Measurements from ENCODE around the gene L3MBTL4.

L3MBTL4 gene

GRCh38 chr18:5969355-5969988 lies 445.2 kb downstream of the L3MBTL4 start:
- peaks cover 28% of the 10 kb centered on the region for H3K4me1 Mint-ChIP-seq (ENCODE audit: low read depth)
- no peaks in the 10 kb centered on the region for H3K27me3 Mint-ChIP-seq
- no peak for DNase-seq
- H3K9me3 Mint-ChIP-seq, result no peaks in the 10 kb centered on the region
- H3K36me3 Mint-ChIP-seq (ENCODE audit: low read depth), result no peaks in the 10 kb centered on the region
- no peak overlapping the region for H3K27ac Mint-ChIP-seq
- H3K4me3 Mint-ChIP-seq, result no peak overlapping the region

- H3K27ac Mint-ChIP-seq, result no peak overlapping the region
- H3K36me3 Mint-ChIP-seq (ENCODE audit: low read depth), result no peaks in the 10 kb centered on the region
- peaks cover 33% of the 10 kb centered on the region for H3K4me1 Mint-ChIP-seq (ENCODE audit: low read depth)
- H3K27me3 Mint-ChIP-seq, result no peaks in the 10 kb centered on the region
- no peak overlapping the region for H3K4me3 Mint-ChIP-seq
- no peaks in the 10 kb centered on the region for H3K9me3 Mint-ChIP-seq
- no peak for DNase-seq
Observed at GRCh38 chr18:5967666-5968065, 447.0 kb downstream of the L3MBTL4 start.

DNA sequence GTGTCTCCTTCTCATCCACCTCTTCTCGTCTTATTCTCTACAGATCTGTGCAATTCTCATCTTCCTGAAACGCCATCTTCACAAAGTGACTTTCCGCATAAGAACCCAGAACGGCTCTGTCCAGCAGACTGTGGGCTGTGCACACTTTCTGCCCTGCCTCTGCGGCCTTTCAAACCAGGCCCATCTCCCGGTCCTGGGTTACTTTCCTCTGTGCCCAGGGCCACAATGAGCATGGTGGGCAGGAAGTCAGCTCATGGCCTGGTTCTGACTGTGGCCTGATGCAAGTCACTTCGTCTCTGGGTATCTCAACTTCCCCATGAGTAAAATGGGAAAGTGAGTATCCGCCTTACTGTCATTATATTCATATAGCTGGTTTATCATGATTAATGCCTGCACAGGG lies 447.7 kb downstream of the L3MBTL4 start:
- no peak for DNase-seq
- Mint-ChIP-seq H3K4me3 (no peak overlapping the region), H3K9me3 (no peaks in the 10 kb centered on the region), H3K4me1 (ENCODE audit: low read depth) (peaks cover 33% of the 10 kb centered on the region), H3K27me3 (no peaks in the 10 kb centered on the region), H3K36me3 (ENCODE audit: low read depth) (no peaks in the 10 kb centered on the region), H3K27ac (no peak overlapping the region)

GRCh38 chr18:5966514-5966913 lies 448.2 kb downstream of the L3MBTL4 start:
- no peak overlapping the region for H3K27ac Mint-ChIP-seq
- no peaks in the 10 kb centered on the region for H3K36me3 Mint-ChIP-seq (ENCODE audit: low read depth)
- peaks cover 33% of the 10 kb centered on the region for H3K4me1 Mint-ChIP-seq (ENCODE audit: low read depth)
- H3K27me3 Mint-ChIP-seq, result no peaks in the 10 kb centered on the region
- no peak overlapping the region for H3K4me3 Mint-ChIP-seq
- H3K9me3 Mint-ChIP-seq, result no peaks in the 10 kb centered on the region
- no peak for DNase-seq

DNA sequence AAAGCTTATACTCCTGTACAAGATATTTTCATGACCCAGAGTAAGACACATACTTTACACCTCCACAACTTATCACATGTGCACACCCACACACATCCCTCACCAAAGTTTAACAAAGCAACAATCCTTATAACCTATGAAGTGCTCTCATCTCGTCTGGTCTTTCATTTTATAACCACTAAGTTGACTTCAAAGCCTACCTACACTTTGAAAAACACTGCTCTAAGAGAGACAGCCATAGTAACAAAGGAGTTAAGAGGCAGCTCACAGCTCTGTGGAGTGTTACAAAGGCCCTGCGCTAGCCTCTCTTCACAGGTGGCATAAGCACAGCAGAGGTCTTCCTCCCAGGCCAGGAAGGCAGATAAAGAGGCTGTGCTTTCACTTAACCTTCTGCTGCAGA lies 449.7 kb downstream of the L3MBTL4 start:
- no peaks in the 10 kb centered on the region for H3K9me3 Mint-ChIP-seq
- H3K27ac Mint-ChIP-seq, result no peak overlapping the region
- H3K36me3 Mint-ChIP-seq (ENCODE audit: low read depth), result no peaks in the 10 kb centered on the region
- no peak overlapping the region for H3K4me3 Mint-ChIP-seq
- DNase-seq, result no peak
- H3K27me3 Mint-ChIP-seq, result no peaks in the 10 kb centered on the region
- H3K4me1 Mint-ChIP-seq (ENCODE audit: low read depth), result peaks cover 26% of the 10 kb centered on the region

DNA sequence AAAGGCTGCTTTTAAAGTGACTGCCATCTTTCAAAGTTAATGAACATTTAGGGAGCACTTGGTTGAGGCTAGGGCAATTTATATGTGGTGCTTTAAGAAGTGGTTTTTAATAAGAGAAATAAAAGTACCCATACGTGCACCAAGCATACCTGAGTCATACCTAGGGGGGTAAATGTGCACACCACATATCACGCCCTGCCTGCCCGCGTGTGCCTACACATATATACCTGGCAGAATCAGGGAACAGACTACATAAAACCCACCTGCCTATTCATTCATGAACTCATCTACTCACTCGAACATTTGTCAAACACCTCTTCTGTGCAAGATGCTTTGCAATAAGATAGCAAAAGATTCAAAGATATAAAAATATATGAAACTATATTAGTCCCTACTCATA lies 450.1 kb downstream of the L3MBTL4 start:
- DNase-seq, result no peak
- no peak overlapping the region for H3K27ac Mint-ChIP-seq
- H3K36me3 Mint-ChIP-seq (ENCODE audit: low read depth), result no peaks in the 10 kb centered on the region
- no peak overlapping the region for H3K4me3 Mint-ChIP-seq
- peaks cover 24% of the 10 kb centered on the region for H3K4me1 Mint-ChIP-seq (ENCODE audit: low read depth)
- H3K9me3 Mint-ChIP-seq, result no peaks in the 10 kb centered on the region
- no peaks in the 10 kb centered on the region for H3K27me3 Mint-ChIP-seq

- Mint-ChIP-seq H3K4me1 (ENCODE audit: low read depth) (peaks cover 24% of the 10 kb centered on the region), H3K27ac (no peak overlapping the region), H3K4me3 (no peak overlapping the region), H3K27me3 (no peaks in the 10 kb centered on the region), H3K9me3 (no peaks in the 10 kb centered on the region), H3K36me3 (ENCODE audit: low read depth) (no peaks in the 10 kb centered on the region)
- DNase-seq, result no peak
Observed at GRCh38 chr18:5964108-5964507, 450.6 kb downstream of the L3MBTL4 start.

DNA sequence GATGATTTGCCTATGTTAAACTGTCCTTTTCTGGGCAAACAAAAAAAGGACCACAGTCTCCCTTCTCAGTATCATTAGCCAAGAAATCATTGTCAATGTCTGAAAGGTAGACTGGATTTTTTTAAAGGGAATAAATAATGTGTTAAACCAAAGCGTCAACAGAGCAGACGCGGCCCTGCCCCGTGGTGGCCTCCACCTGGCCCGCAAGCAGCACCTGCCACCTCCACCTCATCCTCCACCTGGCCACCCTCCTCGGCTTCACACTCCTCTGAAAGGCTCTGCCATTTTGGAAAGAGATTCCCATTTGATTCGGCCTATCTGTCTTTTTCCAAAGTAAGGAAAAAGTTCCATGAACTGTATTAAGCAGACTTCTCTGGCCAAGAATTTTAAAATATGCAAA lies 451.4 kb downstream of the L3MBTL4 start:
- H3K27ac Mint-ChIP-seq, result no peak overlapping the region
- H3K36me3 Mint-ChIP-seq (ENCODE audit: low read depth), result no peaks in the 10 kb centered on the region
- H3K4me1 Mint-ChIP-seq (ENCODE audit: low read depth), result peaks cover 24% of the 10 kb centered on the region
- no peaks in the 10 kb centered on the region for H3K27me3 Mint-ChIP-seq
- no peaks in the 10 kb centered on the region for H3K9me3 Mint-ChIP-seq
- H3K4me3 Mint-ChIP-seq, result no peak overlapping the region
- DNase-seq, result no peak

- H3K27me3 Mint-ChIP-seq, result no peaks in the 10 kb centered on the region
- no peak for DNase-seq
- peaks cover 24% of the 10 kb centered on the region for H3K4me1 Mint-ChIP-seq (ENCODE audit: low read depth)
- H3K36me3 Mint-ChIP-seq (ENCODE audit: low read depth), result no peaks in the 10 kb centered on the region
- H3K4me3 Mint-ChIP-seq, result no peak overlapping the region
- no peak overlapping the region for H3K27ac Mint-ChIP-seq
- no peaks in the 10 kb centered on the region for H3K9me3 Mint-ChIP-seq
Observed at GRCh38 chr18:5962362-5962761, 452.3 kb downstream of the L3MBTL4 start.

DNA sequence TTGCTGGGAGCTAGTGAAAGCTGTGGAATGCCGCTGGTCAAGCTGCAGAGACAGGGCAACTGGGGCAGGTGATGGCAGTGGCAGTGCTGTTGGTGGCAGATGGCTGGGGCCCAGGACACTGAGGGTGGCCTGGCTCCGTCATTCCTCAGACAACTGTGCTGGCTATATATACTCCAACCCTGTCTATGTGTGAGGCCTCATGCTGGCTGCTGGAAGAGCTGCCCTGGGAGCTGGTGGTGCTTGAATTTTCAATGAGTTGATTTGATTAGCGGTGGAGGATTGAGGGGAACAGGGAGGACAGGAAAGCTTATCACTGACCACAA lies 452.9 kb downstream of the L3MBTL4 start:
- H3K27ac Mint-ChIP-seq, result no peak overlapping the region
- no peak for DNase-seq
- no peaks in the 10 kb centered on the region for H3K27me3 Mint-ChIP-seq
- H3K4me3 Mint-ChIP-seq, result no peak overlapping the region
- peaks cover 24% of the 10 kb centered on the region for H3K4me1 Mint-ChIP-seq (ENCODE audit: low read depth)
- H3K9me3 Mint-ChIP-seq, result no peaks in the 10 kb centered on the region
- H3K36me3 Mint-ChIP-seq (ENCODE audit: low read depth), result no peaks in the 10 kb centered on the region

DNA sequence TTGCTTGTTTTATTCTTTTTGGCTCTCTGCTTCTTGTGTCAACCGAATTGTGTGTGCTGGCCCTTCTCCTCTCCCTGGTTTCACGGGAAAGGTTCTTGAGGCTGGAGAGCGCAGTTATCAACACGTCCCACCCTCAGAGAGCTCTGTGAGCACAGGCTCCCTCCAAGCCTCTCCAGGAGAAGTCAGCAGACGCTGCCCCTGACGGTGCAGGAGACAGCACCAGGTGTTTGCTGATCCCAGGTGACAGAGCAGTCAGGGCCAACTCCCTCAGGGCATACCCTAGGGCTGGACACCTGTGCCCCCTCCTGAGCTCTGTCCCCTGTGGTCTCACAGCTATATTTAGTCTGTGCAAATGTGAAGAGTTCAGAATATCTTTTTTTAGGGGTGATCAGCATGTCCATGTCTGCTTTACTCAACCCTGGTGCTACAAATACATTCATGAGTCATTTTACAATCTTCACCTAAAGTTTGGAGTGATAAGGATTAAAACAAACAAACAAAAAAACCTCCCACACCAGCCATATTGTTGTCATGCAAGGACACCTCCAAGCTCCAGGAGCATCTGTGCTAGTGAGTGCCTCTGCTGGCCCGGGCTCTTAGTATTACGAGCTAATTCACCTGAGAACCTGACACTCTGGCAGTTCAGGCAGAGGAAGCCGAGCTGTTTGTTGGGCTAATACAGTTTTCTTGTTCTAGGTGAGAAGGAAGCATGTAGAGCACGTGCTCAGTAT lies 453.4 kb downstream of the L3MBTL4 start:
- H3K4me3 Mint-ChIP-seq, result no peak overlapping the region
- no peak for DNase-seq
- no peak overlapping the region for H3K27ac Mint-ChIP-seq
- H3K9me3 Mint-ChIP-seq, result no peaks in the 10 kb centered on the region
- peaks cover 21% of the 10 kb centered on the region for H3K4me1 Mint-ChIP-seq (ENCODE audit: low read depth)
- H3K27me3 Mint-ChIP-seq, result no peaks in the 10 kb centered on the region
- no peaks in the 10 kb centered on the region for H3K36me3 Mint-ChIP-seq (ENCODE audit: low read depth)

DNA sequence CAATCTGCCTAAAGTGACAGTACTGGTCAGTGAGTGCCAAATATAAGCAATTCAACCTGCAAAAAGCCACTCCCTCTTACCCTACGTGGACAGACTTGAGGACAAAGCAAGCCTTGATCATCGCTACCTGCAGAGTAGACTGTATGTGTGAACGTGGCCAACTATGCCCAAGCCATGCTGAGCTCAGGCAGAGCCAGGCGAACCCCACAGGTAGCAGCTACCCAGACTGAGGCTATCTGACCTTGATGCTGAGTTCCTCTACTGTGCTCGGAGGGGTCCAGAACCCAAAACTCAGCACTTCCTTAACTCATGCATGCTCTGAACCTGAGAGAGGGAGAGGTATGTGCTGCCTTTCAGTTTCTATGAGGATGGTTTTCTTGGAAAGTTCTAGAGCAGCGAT lies 455.9 kb downstream of the L3MBTL4 start:
- H3K36me3 Mint-ChIP-seq (ENCODE audit: low read depth), result no peaks in the 10 kb centered on the region
- H3K4me3 Mint-ChIP-seq, result no peak overlapping the region
- no peaks in the 10 kb centered on the region for H3K9me3 Mint-ChIP-seq
- H3K27me3 Mint-ChIP-seq, result no peaks in the 10 kb centered on the region
- no peak overlapping the region for H3K27ac Mint-ChIP-seq
- H3K4me1 Mint-ChIP-seq (ENCODE audit: low read depth), result no peaks in the 10 kb centered on the region
- no peak for DNase-seq

DNA sequence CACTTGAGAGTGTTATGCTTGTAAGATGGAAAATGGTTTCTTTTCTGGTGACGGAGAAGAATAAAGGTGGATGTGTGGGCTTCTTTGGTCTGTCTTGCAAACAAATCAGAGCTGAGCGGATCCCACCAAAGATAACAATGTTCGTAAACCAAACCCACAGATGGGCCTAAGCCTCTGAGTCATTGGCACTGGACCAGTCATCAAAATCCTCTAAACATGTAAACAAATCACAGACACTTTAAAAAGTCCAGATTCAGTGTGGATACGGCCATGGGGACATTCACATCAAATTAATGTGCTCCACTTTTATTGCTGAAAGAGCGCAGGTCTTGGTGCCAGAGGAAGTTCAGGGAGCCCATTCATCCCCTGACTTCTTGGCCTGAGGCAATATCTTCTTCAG lies 458.9 kb downstream of the L3MBTL4 start:
- H3K4me1 Mint-ChIP-seq (ENCODE audit: low read depth), result no peaks in the 10 kb centered on the region
- H3K27ac Mint-ChIP-seq, result no peak overlapping the region
- no peak overlapping the region for H3K4me3 Mint-ChIP-seq
- H3K36me3 Mint-ChIP-seq (ENCODE audit: low read depth), result no peaks in the 10 kb centered on the region
- H3K9me3 Mint-ChIP-seq, result no peaks in the 10 kb centered on the region
- DNase-seq, result no peak
- no peaks in the 10 kb centered on the region for H3K27me3 Mint-ChIP-seq

GRCh38 chr18:5951515-5952091 lies 463.1 kb downstream of the L3MBTL4 start:
- H3K4me1 Mint-ChIP-seq (ENCODE audit: low read depth), result no peaks in the 10 kb centered on the region
- DNase-seq, result no peak
- no peaks in the 10 kb centered on the region for H3K9me3 Mint-ChIP-seq
- H3K4me3 Mint-ChIP-seq, result no peak overlapping the region
- H3K27ac Mint-ChIP-seq, result no peak overlapping the region
- no peaks in the 10 kb centered on the region for H3K36me3 Mint-ChIP-seq (ENCODE audit: low read depth)
- no peaks in the 10 kb centered on the region for H3K27me3 Mint-ChIP-seq

- Mint-ChIP-seq H3K4me1 (ENCODE audit: low read depth) (no peaks in the 10 kb centered on the region), H3K27ac (no peak overlapping the region), H3K4me3 (no peak overlapping the region), H3K9me3 (no peaks in the 10 kb centered on the region), H3K36me3 (ENCODE audit: low read depth) (no peaks in the 10 kb centered on the region), H3K27me3 (peaks cover 3% of the 10 kb centered on the region)
- no peak for DNase-seq
Observed at GRCh38 chr18:5948781-5949180, 465.9 kb downstream of the L3MBTL4 start.
